HEK293T (cell line): ENCODE data around the gene PAPOLG.

Experiments
- ARNT ChIP-seq: fragments of 450-650 bp; IDR thresholded peaks from 2 replicates; pipeline ENCODE4 v1.6.1; 2017; ENCODE audit warnings: mild to moderate bottlenecking
- CTBP1 ChIP-seq: fragments of 450-650 bp; IDR thresholded peaks from 2 replicates; pipeline ENCODE4 v1.6.1; 2016; ENCODE audit warnings: borderline replicate concordance
- FOXA1 ChIP-seq: fragments of 450-650 bp; IDR thresholded peaks from 2 replicates; pipeline ENCODE4 v1.6.1; 2016; ENCODE audit warnings: mild to moderate bottlenecking
- FOXM1 ChIP-seq: fragments of 450-650 bp; IDR thresholded peaks from 2 replicates; pipeline ENCODE4 v1.6.1; 2017; ENCODE audit warnings: mild to moderate bottlenecking, borderline replicate concordance
- LEF1 ChIP-seq: fragments of 450-650 bp; IDR thresholded peaks from 2 replicates; pipeline ENCODE4 v1.6.1; 2017; ENCODE audit warnings: mild to moderate bottlenecking, borderline replicate concordance
- PKNOX1 ChIP-seq: fragments of 450-650 bp; IDR thresholded peaks from 2 replicates; pipeline ENCODE4 v1.6.1; 2016
- SP1 ChIP-seq: fragments of 450-650 bp; IDR thresholded peaks from 2 replicates; pipeline ENCODE4 v1.6.1; 2017
- SUZ12 ChIP-seq: fragments of 450-650 bp; IDR thresholded peaks from 2 replicates; pipeline ENCODE4 v1.6.1; 2016; ENCODE audit warnings: mild to moderate bottlenecking
- TARDBP ChIP-seq: fragments of 450-650 bp; IDR thresholded peaks from 2 replicates; pipeline ENCODE4 v1.6.1; 2016
- ZNF384 ChIP-seq: fragments of 450-650 bp; IDR thresholded peaks from 2 replicates; pipeline ENCODE4 v1.6.1; 2016

- no peak for TF ChIP-seq TARDBP
- TF ChIP-seq PKNOX1, result no peak
- no peak for TF ChIP-seq FOXM1
- TF ChIP-seq SP1, result no peak
- TF ChIP-seq LEF1, result no peak
- no peak for TF ChIP-seq ZNF384
- no peak for TF ChIP-seq SUZ12
- TF ChIP-seq CTBP1, result no peak
- no peak for TF ChIP-seq FOXA1
- TF ChIP-seq ARNT, result no peak
Measured at GRCh38 chr2:60834270-60834717, 78.2 kb downstream of the PAPOLG start.
